ES-I3 (cell line): ENCODE measurements around the gene KBTBD8.

Experiments
- H3K36me3 ChIP-seq: 2 replicates; pipeline ENCODE4 v1.6.1; 2013; ENCODE audit warnings: mild to moderate bottlenecking, low read length, control low read depth, moderate library complexity; ENCODE audit not compliant: insufficient read depth
- H3K4me1 ChIP-seq: 2 replicates; pipeline ENCODE4 v1.6.1; 2013; ENCODE audit warnings: mild to moderate bottlenecking, control low read depth, low read length; ENCODE audit not compliant: insufficient read depth
- H3K9ac ChIP-seq: 2 replicates; pipeline ENCODE4 v1.6.1; 2013; ENCODE audit warnings: low read depth, mild to moderate bottlenecking, low read length, moderate library complexity
- H3K9me3 ChIP-seq: 2 replicates; pipeline ENCODE4 v1.6.1; 2013; ENCODE audit warnings: mild to moderate bottlenecking, low read length, moderate library complexity; ENCODE audit not compliant: control insufficient read depth, insufficient read depth

The KBTBD8 gene

DNA sequence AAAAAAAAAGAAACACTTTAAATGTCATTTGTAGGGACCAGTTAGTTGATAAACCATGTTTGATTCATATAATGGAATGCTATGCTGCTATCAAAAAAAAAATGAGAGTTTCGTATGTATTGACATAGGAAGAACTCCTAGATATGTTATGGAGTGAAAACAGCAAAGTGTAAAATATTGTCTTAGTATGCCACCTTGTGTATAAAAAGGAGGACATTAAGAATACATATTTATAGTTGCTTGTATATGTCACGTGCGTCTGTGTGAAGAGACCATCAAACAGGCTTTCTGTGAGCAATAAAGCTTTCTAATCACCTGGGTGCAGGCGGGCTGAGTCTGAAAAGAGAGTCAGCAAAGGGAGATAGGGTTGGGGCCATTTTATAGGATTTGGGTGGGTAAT, 39.5 kb downstream of the KBTBD8 start:
- H3K9me3 ChIP-seq, result no peaks in the 10 kb centered on the region
- H3K4me1 ChIP-seq, result no peaks in the 10 kb centered on the region
- no peaks in the 10 kb centered on the region for H3K36me3 ChIP-seq
- H3K9ac ChIP-seq, result no peak overlapping the region

DNA sequence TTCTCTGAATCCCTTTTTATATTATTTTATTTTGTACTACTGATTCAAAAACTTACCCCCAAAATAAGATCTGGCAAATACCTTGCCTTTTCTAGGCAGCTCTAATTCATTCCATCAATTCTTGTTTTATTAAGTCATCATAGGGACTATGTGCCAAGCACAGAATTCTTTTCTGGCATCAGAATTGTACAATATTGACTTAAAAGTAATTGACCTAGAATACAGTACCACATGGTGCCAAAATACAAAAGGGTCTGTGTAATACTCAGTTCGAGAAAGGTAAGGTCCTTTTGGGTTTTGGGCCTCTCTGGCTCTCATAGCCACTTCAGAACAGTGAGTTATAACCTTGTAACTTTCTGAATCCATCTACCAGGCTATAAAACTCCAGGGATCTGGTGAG, 46.2 kb downstream of the KBTBD8 start:
- no peak overlapping the region for H3K9ac ChIP-seq
- H3K9me3 ChIP-seq, result no peaks in the 10 kb centered on the region
- no peaks in the 10 kb centered on the region for H3K36me3 ChIP-seq
- H3K4me1 ChIP-seq, result peaks cover 5% of the 10 kb centered on the region; the same call in 1 of the 2 replicates

DNA sequence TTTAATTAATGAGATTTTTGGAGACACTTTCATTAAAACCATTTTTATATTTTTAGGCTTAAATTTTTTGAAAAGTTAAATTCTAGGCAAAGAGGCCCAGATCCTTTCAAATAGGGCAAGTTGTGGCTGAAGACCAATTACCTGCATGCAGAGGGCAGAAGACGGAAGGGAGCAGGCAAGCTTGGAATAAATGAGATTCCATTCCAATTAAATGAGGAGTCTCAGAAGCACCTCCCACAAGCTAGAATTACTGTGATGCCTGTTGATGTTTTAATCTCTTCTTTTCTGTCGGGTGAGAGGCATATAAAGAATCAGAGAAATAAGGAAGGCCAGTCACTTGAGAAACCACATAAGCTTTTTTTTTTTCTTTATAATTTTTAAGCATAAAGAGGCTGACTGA, 46.8 kb downstream of the KBTBD8 start:
- peaks cover 5% of the 10 kb centered on the region; the same call in 1 of the 2 replicates for H3K4me1 ChIP-seq
- no peaks in the 10 kb centered on the region for H3K9me3 ChIP-seq
- H3K9ac ChIP-seq, result no peak overlapping the region
- no peaks in the 10 kb centered on the region for H3K36me3 ChIP-seq

DNA sequence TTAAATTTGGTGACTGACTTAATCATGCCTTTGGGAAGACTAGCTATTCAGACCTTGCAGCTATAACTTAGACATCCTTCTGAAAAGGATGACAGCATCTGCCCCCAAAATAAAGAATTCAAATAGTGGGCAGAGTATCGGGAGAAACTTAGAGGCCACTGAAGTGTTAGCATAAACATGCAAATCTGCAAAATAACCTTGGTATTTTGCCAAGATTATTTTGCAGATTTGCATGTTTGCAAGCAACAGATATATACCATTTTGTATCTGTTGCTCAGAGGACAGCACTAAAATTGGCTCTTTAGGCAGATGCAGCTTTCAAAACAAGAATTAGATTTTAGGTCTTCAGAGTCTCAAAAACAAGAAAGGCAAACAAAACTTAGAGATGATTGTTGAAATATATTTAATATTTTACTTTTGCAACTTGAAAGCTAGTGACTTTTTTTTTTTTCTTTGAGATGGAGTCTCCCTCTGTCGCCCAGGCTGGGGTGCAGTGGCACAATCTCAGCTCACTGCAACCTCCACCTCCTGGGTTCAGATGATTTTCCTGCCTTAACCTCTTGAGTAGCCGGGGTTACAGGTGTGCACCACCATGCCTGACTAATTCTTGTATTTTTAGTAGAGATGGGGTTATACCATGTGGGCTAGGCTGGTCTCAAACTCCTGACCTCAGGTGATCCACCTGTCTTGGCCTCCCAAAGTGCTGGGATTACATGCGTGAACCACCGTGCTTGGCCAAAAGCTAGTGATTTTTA, 47.8 kb downstream of the KBTBD8 start:
- peaks cover 5% of the 10 kb centered on the region; the same call in 1 of the 2 replicates for H3K4me1 ChIP-seq
- H3K9me3 ChIP-seq, result no peaks in the 10 kb centered on the region
- H3K9ac ChIP-seq, result no peak overlapping the region
- H3K36me3 ChIP-seq, result no peaks in the 10 kb centered on the region

DNA sequence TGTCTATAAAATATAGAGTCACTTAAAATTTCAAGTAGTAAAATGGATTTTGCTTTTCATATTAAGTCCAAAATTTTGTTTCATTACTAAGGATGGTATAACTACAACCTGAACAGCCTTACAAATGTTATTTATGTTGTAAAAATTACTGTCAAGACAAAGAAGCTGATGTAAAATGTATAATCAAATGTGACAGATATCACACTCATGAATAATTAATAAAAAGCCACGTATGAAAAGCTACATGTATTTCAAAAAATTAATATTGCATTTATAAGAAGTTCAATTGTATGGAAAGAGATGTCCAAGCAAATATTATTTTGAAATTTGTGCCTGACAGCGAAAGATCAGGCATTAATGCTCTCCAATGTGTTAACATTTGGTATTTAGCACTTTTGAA, 48.9 kb downstream of the KBTBD8 start:
- peaks cover 5% of the 10 kb centered on the region; the same call in 1 of the 2 replicates for H3K4me1 ChIP-seq
- no peaks in the 10 kb centered on the region for H3K9me3 ChIP-seq
- H3K36me3 ChIP-seq, result no peaks in the 10 kb centered on the region
- H3K9ac ChIP-seq, result no peak overlapping the region

DNA sequence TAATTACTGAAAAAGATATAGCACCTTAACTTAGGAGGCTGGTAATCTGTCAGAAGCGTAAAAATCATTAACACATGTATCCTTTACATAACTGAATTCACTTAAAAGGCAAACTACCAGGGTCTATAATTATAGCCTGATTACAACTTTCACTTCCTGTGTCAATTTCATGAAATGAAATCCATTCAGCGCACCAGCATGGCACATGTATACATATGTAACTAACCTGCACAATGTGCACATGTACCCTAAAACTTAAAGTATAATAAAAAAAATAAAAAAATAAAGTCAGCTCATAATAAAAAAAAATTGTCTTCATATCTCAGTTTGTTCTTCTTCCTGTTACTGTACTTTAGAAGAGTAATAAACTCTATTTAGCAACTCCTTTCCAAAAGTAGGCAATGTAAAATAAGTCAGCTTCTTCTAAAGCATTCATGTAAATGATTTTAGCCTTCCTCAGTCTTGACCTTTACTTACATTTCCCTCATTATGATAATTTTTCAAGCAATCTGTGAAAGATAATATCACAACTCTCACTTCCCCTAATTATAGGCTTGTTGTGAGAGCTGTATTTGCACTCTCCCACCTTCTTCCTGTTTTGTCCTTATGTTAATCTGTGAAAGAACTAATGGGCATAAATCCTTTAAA, 50.1 kb downstream of the KBTBD8 start:
- Histone ChIP-seq H3K9me3 (no peaks in the 10 kb centered on the region), H3K36me3 (no peaks in the 10 kb centered on the region), H3K4me1 (peaks cover 5% of the 10 kb centered on the region; the same call in 1 of the 2 replicates), H3K9ac (no peak overlapping the region)

DNA sequence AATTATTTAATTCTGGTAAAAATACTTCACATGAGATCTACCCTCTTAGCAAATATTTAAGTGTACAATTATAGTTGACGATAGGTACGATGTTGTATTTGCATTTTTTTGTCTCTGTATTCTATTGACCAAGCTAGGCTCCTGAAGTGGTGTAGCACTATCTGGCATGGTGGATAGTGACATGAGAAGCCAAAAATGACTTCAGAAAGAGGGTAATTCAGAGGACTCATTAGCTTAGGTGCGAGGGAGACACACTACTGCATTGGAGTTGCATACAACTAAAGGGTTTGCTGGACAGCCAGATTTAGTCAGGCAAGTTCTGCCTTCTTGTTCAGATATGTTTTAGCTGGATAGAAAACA, 50.6 kb downstream of the KBTBD8 start:
- H3K4me1 ChIP-seq, result peaks cover 5% of the 10 kb centered on the region; the same call in 1 of the 2 replicates
- H3K9ac ChIP-seq, result no peak overlapping the region

DNA sequence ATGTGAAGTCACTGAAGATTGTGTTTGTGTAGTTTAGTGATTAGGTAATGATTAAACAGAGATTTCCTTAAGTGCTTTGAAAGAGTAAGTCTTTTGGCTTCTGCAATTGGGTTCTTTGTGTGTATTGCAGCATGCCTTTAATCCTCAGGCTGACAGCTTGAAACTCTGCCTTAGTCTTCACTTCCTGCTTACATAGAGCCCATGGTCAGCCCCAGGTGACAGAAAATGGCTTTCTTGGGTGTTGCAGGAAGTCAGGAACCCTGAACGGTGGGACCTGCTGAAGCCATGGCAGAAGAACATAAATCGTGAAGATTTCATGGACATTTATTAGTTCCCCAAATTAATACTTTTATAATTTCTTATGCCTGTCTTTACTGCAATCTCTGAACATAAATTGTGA, 61.3 kb downstream of the KBTBD8 start:
- Histone ChIP-seq H3K4me1 (no peaks in the 10 kb centered on the region), H3K9me3 (peaks cover 9% of the 10 kb centered on the region), H3K9ac (no peak overlapping the region), H3K36me3 (no peaks in the 10 kb centered on the region)

More for the DNA sequence above, 50.6 kb downstream of the KBTBD8 start:
- Histone ChIP-seq H3K9me3 (no peaks in the 10 kb centered on the region), H3K36me3 (no peaks in the 10 kb centered on the region)
